Keratinocyte (primary cell): ENCODE results near the gene SLC17A5. TPM values are rescaled to one million over a fixed set of nuclear protein-coding genes. Genes with fewer than 3 reads are reported as not detected.

Experiments used
- DNase-seq: peaks from one replicate; pipeline ENCODE4 v3.0.0-alpha.2; 2011; ENCODE audit warnings: low read depth, missing footprints, low spot score
- FAIRE-seq: peaks from 2 replicates; lab custom pipeline; 2011; peaks lifted over from hg19 to GRCh38; lab: Jason Lieb, UNC
- H2AFZ ChIP-seq: 2 replicates; pipeline ENCODE4 v1.6.0; 2012; ENCODE audit warnings: low read length, control low read depth, inconsistent platforms; ENCODE audit not compliant: control insufficient read depth
- H3K27ac ChIP-seq: 2 replicates; pipeline ENCODE4 v1.5.1; 2011; ENCODE audit warnings: low read length; ENCODE audit not compliant: control insufficient read depth, insufficient read depth
- H3K27me3 ChIP-seq: 3 replicates; pipeline ENCODE4 v1.6.0; 2011; ENCODE audit warnings: low read length; ENCODE audit not compliant: control insufficient read depth, insufficient read depth; ENCODE audit errors: extremely low read depth
- H3K36me3 ChIP-seq, 2 experiments: 2 replicates in 1 of 2; 3 replicates in 1 of 2; pipeline ENCODE4 v1.5.1; 2011; ENCODE audit warnings: low read length in 2 of 2, mild to moderate bottlenecking in 1 of 2; ENCODE audit not compliant: control insufficient read depth in 2 of 2, insufficient read depth in 2 of 2; ENCODE audit errors: extremely low read depth in 1 of 2
- H3K4me1 ChIP-seq: 3 replicates; pipeline ENCODE4 v1.5.1; 2011; ENCODE audit warnings: low read length; ENCODE audit not compliant: control insufficient read depth, insufficient read depth; ENCODE audit errors: extremely low read depth
- H3K4me2 ChIP-seq: 3 replicates; pipeline ENCODE4 v1.6.0; 2011; ENCODE audit warnings: low read depth, low read length; ENCODE audit not compliant: control insufficient read depth, insufficient read depth; ENCODE audit errors: extremely low read depth
- H3K4me3 ChIP-seq, 3 experiments: fragments of 200-600 bp in 1 of 3; sonication (generic) in 1 of 3; 2 replicates in 2 of 3; 3 replicates in 1 of 3; pipeline ENCODE4 v1.5.1; 2011 to 2016; ENCODE audit warnings: low read length in 3 of 3, mild to moderate bottlenecking in 3 of 3, control low read depth in 2 of 3, inconsistent platforms in 1 of 3, low read depth in 1 of 3, mixed read lengths in 1 of 3, mixed run types in 1 of 3, moderate library complexity in 1 of 3; ENCODE audit not compliant: control insufficient read depth in 2 of 3, insufficient read depth in 2 of 3; ENCODE audit errors: extremely low read depth in 1 of 3
- H3K79me2 ChIP-seq: 2 replicates; pipeline ENCODE4 v1.6.0; 2012; ENCODE audit warnings: low read length; ENCODE audit not compliant: control insufficient read depth, insufficient read depth
- H3K9ac ChIP-seq: 3 replicates; pipeline ENCODE4 v1.6.0; 2011; ENCODE audit warnings: low read length; ENCODE audit not compliant: control insufficient read depth, insufficient read depth; ENCODE audit errors: extremely low read depth
- H3K9me1 ChIP-seq: 3 replicates; pipeline ENCODE4 v1.6.0; 2011; ENCODE audit warnings: low read length; ENCODE audit not compliant: control insufficient read depth, insufficient read depth; ENCODE audit errors: extremely low read depth
- H3K9me3 ChIP-seq: 2 replicates; pipeline ENCODE4 v1.5.1; 2012; ENCODE audit warnings: low read depth, low read length; ENCODE audit not compliant: control insufficient read depth
- H4K20me1 ChIP-seq: 3 replicates; pipeline ENCODE4 v1.6.0; 2011; ENCODE audit warnings: low read length; ENCODE audit not compliant: control insufficient read depth, insufficient read depth; ENCODE audit errors: extremely low read depth
- EZH2 ChIP-seq: IDR thresholded peaks from one replicate; pipeline ENCODE4 v1.6.1; 2012; ENCODE audit warnings: inconsistent platforms, mild to moderate bottlenecking, low read length, moderate library complexity
- dilution Hi-C: fragments of 300-500 bp; cut with MboI; formaldehyde crosslinking; loops from one replicate; pipeline ENCODE4 v1.7.0; 2020; ENCODE audit warnings: low sequenced_read_pairs; ENCODE audit not compliant: extremely low pct_ligation_motif_present
- polyA plus RNA-seq, 5 experiments: library from polyadenylated mRNA; depleted of rRNA in 3 of 5; stranded (reverse) in 3 of 5; stranded (forward) in 1 of 5; unstranded in 1 of 5; fragments of >200 nt; gene quantifications; 1 replicate in 1 of 5; 2 replicates in 3 of 5; 3 replicates in 1 of 5; pipeline versions ENCODE4 v1.2.1 to v1.2.3, GENCODE V29; 2011 to 2012; ENCODE audit warnings: missing spikeins in 2 of 5, low read depth in 1 of 5, low replicate concordance in 1 of 5
- small RNA-seq, 3 experiments: library from RNA; depleted of rRNA; stranded (forward); fragments of <200 nt; gene quantifications; one replicate each; pipeline ENCODE3, GENCODE V24; 2012; ENCODE audit warnings: low read depth in 3 of 3, low replicate concordance in 1 of 3; ENCODE audit not compliant: insufficient read length in 3 of 3
- TF ChIP-seq, protein P1 (sequence below), 3 experiments: IDR thresholded peaks in 1 of 3; conservative IDR thresholded peaks in 1 of 3; optimal IDR thresholded peaks in 1 of 3; 2 replicates in 2 of 3; 3 replicates in 1 of 3; pipeline versions ENCODE3 to v1.5.1; 2011; ENCODE audit warnings: low read length in 3 of 3, mild to moderate bottlenecking in 3 of 3, moderate library complexity in 2 of 3, control low read depth in 1 of 3, inconsistent platforms in 1 of 3; ENCODE audit not compliant: insufficient read depth in 2 of 3; ENCODE audit errors: extremely low read depth in 1 of 3

Gene SLC17A5
- polyA plus RNA-seq, 1 donor (not counting 4 experiments of a cell fraction or from before 2014, with no cell fraction given), result 8.7 TPM

- Histone ChIP-seq H2AFZ (no peak overlapping the region), H3K36me3 (no peaks in the 10 kb centered on the region), H3K79me2 (no peaks in the 10 kb centered on the region), H3K4me1 (no peaks in the 10 kb centered on the region), H3K27ac (no peak overlapping the region), H4K20me1 (no peaks in the 10 kb centered on the region), H3K9ac (no peak overlapping the region), H3K4me2 (no peak overlapping the region), H3K9me3 (no peaks in the 10 kb centered on the region), H3K4me3 (no peak overlapping the region), H3K27me3 (no peaks in the 10 kb centered on the region), H3K9me1 (no peaks in the 10 kb centered on the region)
- dilution Hi-C loops, result no loop called here
- FAIRE-seq, result no peak
- no peak for TF ChIP-seq EZH2
- TF ChIP-seq, protein P1, sequence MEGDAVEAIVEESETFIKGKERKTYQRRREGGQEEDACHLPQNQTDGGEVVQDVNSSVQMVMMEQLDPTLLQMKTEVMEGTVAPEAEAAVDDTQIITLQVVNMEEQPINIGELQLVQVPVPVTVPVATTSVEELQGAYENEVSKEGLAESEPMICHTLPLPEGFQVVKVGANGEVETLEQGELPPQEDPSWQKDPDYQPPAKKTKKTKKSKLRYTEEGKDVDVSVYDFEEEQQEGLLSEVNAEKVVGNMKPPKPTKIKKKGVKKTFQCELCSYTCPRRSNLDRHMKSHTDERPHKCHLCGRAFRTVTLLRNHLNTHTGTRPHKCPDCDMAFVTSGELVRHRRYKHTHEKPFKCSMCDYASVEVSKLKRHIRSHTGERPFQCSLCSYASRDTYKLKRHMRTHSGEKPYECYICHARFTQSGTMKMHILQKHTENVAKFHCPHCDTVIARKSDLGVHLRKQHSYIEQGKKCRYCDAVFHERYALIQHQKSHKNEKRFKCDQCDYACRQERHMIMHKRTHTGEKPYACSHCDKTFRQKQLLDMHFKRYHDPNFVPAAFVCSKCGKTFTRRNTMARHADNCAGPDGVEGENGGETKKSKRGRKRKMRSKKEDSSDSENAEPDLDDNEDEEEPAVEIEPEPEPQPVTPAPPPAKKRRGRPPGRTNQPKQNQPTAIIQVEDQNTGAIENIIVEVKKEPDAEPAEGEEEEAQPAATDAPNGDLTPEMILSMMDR (optimal IDR thresholded peaks at IDR 0.05 in 1 of 3, IDR thresholded peaks at IDR 0.05 in 1 of 3, conservative IDR thresholded peaks at IDR 0.05 in 1 of 3; ENCODE audit: extremely low read depth in 1 of 3, insufficient read depth in 2 of 3, low read length in 3 of 3), result no peak
- no peak for DNase-seq
These were observed 106.8 kb downstream of the SLC17A5 start for GRCh38 chr6:73547036-73547435.

Small RNA genes within 50 kb of the gene (small RNA-seq; reads per million reads assigned to genes)
- 0 reads per million in 3 experiments for gene RPS27P15

Other genes starting within 250 kb of the SLC17A5 start
- gene CGAS, start 201.7 kb downstream of the SLC17A5 start, polyA plus RNA-seq, result 0.57 to 1.1 TPM (median 1.00 TPM) in 3 replicates
- 15.1 to 24.5 TPM (median 21.3 TPM) in 3 replicates for gene MTO1, start 192.3 kb downstream of the SLC17A5 start, polyA plus RNA-seq
- gene EEF1A1, start 133.0 kb downstream of the SLC17A5 start, polyA plus RNA-seq, result 9,858 to 11,226 TPM (median 10,860 TPM) in 3 replicates
- 43.8 to 66.1 TPM (median 58.2 TPM) in 3 replicates for gene CD109, start 42.2 kb upstream of the SLC17A5 start, polyA plus RNA-seq